IPS-NIHi11 (cell line): Measurements from ENCODE around the gene CPEB2.

Experiments used
- DNase-seq: peaks from one replicate; pipeline ENCODE4 v3.0.0; 2012; ENCODE audit warnings: mixed read lengths, low spot score

CPEB2 gene

GRCh38 chr4:15001869-15002658, at the start of gene CPEB2:
Gene CPEB2 (plus strand): TSS chr4:15002481. CDS start chr4:15002674, 193 bp downstream.
- peak; percentile 82 for DNase-seq

- DNase-seq = no peak
Observed at GRCh38 chr4:14958436-14958835, 43.8 kb upstream of the CPEB2 start.

GRCh38 chr4:14961292-14961691, 41.0 kb upstream of the CPEB2 start:
- DNase-seq = no peak

- DNase-seq = no peak
Observed at GRCh38 chr4:14965071-14965470, 37.2 kb upstream of the CPEB2 start.

- no peak for DNase-seq
Observed at GRCh38 chr4:14967982-14968381, 34.3 kb upstream of the CPEB2 start.

GRCh38 chr4:14977830-14978229, 24.5 kb upstream of the CPEB2 start:
- DNase-seq = no peak

- no peak for DNase-seq
Observed at GRCh38 chr4:14984448-14984847, 17.8 kb upstream of the CPEB2 start.

- no peak for DNase-seq
Observed at GRCh38 chr4:14985161-14985560, 17.1 kb upstream of the CPEB2 start.

GRCh38 chr4:14985843-14986242, 16.4 kb upstream of the CPEB2 start:
- DNase-seq = no peak

GRCh38 chr4:14987054-14987453, 15.2 kb upstream of the CPEB2 start:
- no peak for DNase-seq

- no peak for DNase-seq
Observed at GRCh38 chr4:14990484-14990883, 11.8 kb upstream of the CPEB2 start.

- no peak for DNase-seq
Observed at GRCh38 chr4:14994242-14994641, 8.0 kb upstream of the CPEB2 start.

GRCh38 chr4:15001248-15001868, 923 bp upstream of the CPEB2 start:
- DNase-seq = peak; percentile 28

GRCh38 chr4:15002659-15003400, 549 bp downstream of the CPEB2 start:
- peak; percentile 46 for DNase-seq

- DNase-seq = peak; percentile 52
Observed at GRCh38 chr4:15003401-15003890, 1.2 kb downstream of the CPEB2 start.

- peak; percentile 29 for DNase-seq
Observed at GRCh38 chr4:15003891-15004738, 1.8 kb downstream of the CPEB2 start.

GRCh38 chr4:15004739-15005301, 2.5 kb downstream of the CPEB2 start:
- peak; percentile 53 for DNase-seq

- DNase-seq = no peak
Observed at GRCh38 chr4:15005474-15006115, 3.3 kb downstream of the CPEB2 start.

- no peak for DNase-seq
Observed at GRCh38 chr4:15006416-15007024, 4.2 kb downstream of the CPEB2 start.

- DNase-seq = no peak
Observed at GRCh38 chr4:15007201-15007600, 4.9 kb downstream of the CPEB2 start.
